AG09309 (cell line): ENCODE data around the gene TPX2.

Experiments
- DNase-seq: peaks from one replicate; pipeline ENCODE4 v3.0.0-alpha.2; 2010; ENCODE audit warnings: low read depth
- H3K4me3 ChIP-seq: 2 replicates; pipeline ENCODE4 v1.5.1; 2011; ENCODE audit warnings: mild to moderate bottlenecking, low read depth, low read length, moderate library complexity; ENCODE audit not compliant: control insufficient read depth
- TF ChIP-seq, protein P1 (sequence below): IDR thresholded peaks from 2 replicates; pipeline ENCODE4 v1.5.1; 2011; ENCODE audit warnings: mild to moderate bottlenecking, low read depth, low read length, inconsistent platforms; ENCODE audit not compliant: insufficient read depth, control insufficient read depth; ENCODE audit errors: missing control alignments

The TPX2 gene

DNA sequence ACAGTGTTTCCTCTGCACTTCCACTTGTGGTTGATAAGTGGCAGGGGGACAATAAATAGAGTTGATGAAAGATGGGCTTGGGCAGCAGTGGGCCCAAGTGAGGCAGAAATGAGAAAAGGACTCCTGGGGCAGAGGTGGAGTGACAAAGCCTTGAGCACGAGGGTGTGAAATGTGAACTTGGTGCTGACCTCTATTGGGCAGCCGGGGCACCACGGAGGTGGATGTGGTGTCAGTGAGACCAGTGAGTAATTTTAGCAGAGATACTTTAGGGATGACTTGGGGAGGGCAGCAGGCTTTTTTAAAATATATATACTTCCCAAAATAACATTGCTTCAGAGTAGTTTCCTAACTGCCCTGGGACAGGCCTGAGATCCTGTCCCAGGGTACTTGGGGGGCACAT is 49.5 kb downstream of the TPX2 start:
- TF ChIP-seq, protein P1, sequence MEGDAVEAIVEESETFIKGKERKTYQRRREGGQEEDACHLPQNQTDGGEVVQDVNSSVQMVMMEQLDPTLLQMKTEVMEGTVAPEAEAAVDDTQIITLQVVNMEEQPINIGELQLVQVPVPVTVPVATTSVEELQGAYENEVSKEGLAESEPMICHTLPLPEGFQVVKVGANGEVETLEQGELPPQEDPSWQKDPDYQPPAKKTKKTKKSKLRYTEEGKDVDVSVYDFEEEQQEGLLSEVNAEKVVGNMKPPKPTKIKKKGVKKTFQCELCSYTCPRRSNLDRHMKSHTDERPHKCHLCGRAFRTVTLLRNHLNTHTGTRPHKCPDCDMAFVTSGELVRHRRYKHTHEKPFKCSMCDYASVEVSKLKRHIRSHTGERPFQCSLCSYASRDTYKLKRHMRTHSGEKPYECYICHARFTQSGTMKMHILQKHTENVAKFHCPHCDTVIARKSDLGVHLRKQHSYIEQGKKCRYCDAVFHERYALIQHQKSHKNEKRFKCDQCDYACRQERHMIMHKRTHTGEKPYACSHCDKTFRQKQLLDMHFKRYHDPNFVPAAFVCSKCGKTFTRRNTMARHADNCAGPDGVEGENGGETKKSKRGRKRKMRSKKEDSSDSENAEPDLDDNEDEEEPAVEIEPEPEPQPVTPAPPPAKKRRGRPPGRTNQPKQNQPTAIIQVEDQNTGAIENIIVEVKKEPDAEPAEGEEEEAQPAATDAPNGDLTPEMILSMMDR: peak; percentile 22
- DNase-seq: no peak
- H3K4me3 ChIP-seq: no peak overlapping the region

DNA sequence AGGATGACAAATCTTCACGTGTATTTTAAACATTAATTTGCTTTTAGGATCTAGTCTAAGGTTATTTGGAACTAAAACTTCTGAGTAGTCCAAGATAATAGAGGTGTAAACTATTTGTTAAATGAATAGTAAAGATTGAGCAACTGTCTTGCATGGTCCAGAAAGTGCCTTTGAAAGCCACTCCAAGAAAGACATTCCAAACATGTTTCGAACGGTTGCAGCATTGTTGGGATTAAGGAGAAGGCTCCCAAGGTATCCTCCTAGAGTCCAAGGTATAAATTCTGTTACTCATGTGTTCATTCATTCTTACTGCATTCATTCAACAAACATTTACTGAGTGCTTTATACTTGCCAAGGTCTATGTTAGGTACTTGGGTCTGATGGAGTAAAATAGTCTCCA is 51.3 kb downstream of the TPX2 start:
- DNase-seq: no peak
- TF ChIP-seq, protein P1: no peak
- no peak overlapping the region for H3K4me3 ChIP-seq

DNA sequence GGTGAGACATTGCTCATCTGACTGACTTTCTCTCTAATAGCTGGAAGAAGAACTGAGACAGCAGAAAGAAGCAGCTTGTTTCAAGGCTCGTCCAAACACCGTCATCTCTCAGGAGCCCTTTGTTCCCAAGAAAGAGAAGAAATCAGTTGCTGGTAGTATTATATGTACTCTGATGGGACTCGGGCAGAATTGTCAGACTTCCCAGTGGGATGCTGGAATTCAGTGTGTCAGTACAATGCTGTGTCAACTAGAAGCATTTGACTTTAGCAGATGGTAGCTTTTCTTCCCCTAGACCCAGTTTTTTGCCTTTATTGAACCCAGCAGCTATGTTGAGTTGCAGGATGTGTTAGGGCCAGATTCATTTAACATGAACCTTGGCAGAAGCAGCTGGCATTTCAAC is 58.3 kb downstream of the TPX2 start:
- no peak for DNase-seq
- H3K4me3 ChIP-seq: no peak overlapping the region
- TF ChIP-seq, protein P1: no peak

DNA sequence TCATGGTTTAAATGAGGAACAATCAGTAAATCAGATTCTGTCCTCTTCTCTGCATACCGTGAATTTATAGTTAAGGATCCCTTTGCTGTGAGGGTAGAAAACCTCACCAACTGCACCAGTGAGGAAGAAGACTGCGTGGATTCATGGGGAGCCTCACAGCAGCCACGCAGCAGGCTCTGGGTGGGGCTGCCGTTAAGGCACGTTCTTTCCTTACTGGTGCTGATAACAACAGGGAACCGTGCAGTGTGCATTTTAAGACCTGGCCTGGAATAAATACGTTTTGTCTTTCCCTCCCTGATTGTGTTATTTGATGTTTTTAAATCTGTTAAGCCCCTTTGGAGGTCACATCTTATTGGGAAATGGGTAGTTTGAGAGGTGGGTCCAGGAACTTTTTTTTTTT is 62.4 kb downstream of the TPX2 start:
- H3K4me3 ChIP-seq: no peak overlapping the region
- TF ChIP-seq, protein P1: no peak
- DNase-seq: no peak

DNA sequence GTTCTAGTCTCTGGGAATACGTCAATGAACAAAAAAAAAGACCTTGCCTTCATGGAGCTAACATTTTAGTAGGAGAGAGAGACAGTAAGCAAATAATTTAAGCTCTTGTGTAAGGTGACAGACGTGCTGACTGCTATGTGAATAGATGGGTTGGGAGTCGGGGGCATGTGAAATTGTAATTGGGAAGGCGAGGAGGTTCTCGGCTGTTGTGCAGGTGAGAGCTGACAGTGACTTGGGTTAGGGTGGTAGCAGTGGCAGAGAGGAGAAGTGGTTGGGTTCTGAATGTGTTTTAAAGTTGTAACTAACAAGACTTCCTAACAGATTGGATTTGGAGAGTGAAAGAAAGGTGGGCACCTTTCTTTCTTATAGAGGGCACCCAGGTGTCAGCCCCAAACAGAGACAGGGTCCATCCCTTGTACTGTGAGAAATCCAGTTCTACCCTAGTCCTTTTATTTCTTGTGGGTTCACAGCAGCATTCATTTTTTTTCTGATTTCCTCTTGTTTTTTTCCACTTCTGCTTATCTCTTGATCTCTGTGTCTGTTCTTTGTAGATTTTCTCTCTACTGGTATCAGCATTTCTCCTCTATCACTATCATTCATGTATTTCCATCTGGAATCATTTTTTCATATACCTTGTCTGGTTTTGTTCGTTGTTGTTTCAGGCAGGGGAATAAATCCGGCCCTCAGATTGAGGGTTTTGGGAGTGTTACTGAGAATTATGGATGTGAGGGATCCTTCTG is 64.6 kb downstream of the TPX2 start:
- no peak for DNase-seq
- H3K4me3 ChIP-seq: no peak overlapping the region
- TF ChIP-seq, protein P1: no peak

DNA sequence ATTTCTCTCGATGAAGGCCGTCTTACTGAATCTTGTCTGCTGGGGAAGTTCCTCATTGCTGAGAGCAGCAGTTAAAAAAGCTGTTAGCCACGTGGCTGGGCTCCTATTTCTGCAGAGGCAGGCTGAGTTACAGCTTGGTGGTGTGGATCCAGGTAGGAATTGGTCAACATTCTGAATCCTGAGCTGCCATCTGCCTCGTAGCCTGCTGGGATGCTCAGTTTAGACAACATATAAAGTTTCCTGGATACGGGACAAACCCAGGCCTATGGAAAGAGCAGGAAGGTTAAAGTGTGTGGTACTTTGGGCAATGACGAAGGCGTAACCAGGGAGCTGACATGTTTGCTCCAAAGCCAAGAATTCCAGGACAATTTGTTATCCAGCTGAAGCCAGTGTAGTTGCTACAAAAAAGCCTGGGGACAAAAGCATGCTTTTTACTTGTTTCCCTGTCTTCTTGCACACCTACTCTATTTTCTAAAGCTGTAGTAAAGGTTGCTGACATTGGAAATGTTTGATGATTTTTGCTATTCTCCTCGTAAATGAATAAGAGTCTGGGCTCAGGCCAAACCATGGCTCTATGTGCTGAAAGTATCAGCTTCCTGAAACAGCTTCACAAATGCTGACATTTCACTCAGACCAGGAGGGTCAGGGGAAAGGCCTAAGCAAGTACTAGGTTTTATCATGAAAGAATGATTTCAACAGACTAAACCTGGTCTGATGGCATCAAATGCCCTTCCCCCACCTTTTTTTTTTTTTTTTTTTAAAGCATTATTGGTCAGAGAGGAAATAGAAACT is 67.7 kb downstream of the TPX2 start:
- TF ChIP-seq, protein P1: no peak
- no peak overlapping the region for H3K4me3 ChIP-seq

More for the DNA sequence above, 67.7 kb downstream of the TPX2 start:
- DNase-seq: no peak
